ENCODE measurements around the gene PCSK7.
"Not testable (repeated sequence)": the region's sequence is repeated elsewhere in the genome, so short reads cannot be mapped to it uniquely, and the experiment has no call there.

Gene PCSK7

DNA sequence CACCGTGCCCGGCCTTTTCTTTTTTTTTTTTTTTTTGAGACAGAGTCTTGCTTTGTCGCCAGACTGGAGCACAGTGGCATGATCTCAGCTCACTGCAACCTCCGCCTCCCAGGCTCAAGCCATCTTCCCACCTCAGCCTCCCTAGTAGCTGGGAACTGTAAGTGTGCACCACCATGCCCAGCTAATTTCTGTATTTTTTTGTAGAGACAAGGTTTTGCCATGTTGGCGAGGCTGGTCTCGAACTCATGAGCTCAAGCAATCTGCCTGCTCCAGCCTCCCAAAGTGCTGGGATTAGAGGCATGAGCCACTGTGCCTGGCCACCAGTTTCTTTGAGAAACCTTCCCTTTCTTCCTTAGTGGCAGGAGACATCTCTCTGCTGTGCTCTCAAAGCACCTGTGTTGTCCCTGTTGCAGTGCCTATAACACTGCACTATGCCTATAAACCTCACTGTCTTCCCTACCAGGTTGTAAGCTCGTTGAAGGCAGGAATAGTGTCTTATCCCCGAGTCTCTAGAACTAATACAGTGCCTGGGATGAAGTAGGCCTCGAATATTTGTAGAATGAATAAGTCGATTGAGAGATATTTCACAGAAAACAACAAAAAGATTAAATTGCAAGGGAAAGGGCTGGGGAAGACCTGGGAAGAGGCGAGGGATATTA lies 19.0 kb downstream of the PCSK7 start:
- no peaks in the 10 kb centered on the region for H3K9me3 ChIP-seq (ENCODE audit: control insufficient read depth in 1 of 2, low read length in 2 of 2)
- no peak overlapping the region for H3K4me3 ChIP-seq (ENCODE audit: low read depth in 1 of 2, low read length in 2 of 2)
- H3K36me3 ChIP-seq (ENCODE audit: control insufficient read depth in 1 of 2, insufficient read depth in 2 of 2, low read length in 2 of 2) = peaks cover 15 to 26% of the 10 kb centered on the region in 2 donors
- no peaks in the 10 kb centered on the region for H3K27me3 ChIP-seq (ENCODE audit: low read depth, low read length)
- no peak overlapping the region for H3K27ac ChIP-seq (ENCODE audit: low read length)
- H3K4me1 ChIP-seq (ENCODE audit: control insufficient read depth in 1 of 2, insufficient read depth in 2 of 2, low read length in 2 of 2) = peaks cover 0 to 4% of the 10 kb centered on the region in 2 donors

DNA sequence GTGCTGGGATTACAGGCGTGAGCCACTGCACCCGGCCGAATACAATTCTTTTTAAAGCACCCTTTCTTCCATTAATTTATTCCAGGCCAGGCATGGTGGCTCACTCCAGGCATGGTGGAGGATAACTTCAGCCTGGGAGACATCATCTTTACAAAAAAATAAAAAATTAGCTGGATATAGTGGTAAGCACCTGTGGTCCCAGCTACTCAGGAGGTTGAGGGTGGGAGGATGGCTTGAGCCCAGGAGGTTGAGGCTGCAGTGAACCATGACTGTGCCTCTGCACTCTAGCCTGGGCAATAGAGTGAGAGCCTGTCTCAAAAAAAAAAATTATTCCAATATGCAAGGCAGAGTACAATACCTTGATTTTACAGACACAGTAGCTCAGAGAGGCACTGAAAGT lies 21.3 kb downstream of the PCSK7 start:
- no peak overlapping the region for H3K4me3 ChIP-seq (ENCODE audit: low read depth in 1 of 2, low read length in 2 of 2)
- peaks cover 9 to 14% of the 10 kb centered on the region in 2 donors for H3K36me3 ChIP-seq (ENCODE audit: control insufficient read depth in 1 of 2, insufficient read depth in 2 of 2, low read length in 2 of 2)
- H3K9me3 ChIP-seq (ENCODE audit: control insufficient read depth in 1 of 2, low read length in 2 of 2) = no peaks in the 10 kb centered on the region
- no peaks in the 10 kb centered on the region for H3K4me1 ChIP-seq (ENCODE audit: control insufficient read depth in 1 of 2, insufficient read depth in 2 of 2, low read length in 2 of 2)
- no peaks in the 10 kb centered on the region for H3K27me3 ChIP-seq (ENCODE audit: low read depth, low read length)
- no peak overlapping the region for H3K27ac ChIP-seq (ENCODE audit: low read length)

DNA sequence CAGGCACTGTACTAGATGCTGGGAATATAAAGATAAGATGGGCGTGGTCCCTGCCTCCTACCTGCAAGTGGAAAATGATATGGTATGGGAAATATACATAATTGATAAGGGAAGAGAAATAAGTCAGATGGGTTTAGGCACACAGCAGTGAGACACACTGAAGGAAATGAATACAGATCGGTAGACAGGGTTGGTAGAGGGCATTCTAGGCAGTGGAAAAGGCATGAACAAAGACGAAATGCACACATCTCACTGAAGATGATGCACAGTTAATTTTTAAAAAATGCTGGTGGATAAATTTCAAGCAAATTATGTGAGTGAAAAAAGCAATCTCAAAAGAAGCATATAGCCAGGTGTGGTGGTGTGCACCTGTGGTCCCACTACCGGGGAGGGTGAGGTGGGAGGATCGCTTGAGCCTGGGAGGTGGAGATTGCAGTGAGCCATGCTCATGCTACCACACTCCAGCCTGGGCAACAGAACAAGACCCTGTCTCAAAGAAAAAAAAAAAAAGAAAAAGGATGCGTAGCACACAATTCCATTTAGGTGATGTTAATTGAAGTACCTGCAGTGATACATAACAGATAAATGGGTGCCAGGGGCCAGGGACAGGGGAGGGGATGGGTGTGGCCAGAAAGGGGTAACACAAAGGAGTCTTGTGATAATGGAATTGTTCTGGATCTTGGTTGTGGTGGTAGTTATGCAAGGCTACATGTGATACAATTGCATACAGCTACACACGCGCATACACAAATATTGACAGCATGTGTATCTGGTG lies 22.3 kb downstream of the PCSK7 start:
- not testable (repeated sequence) for H3K27ac ChIP-seq (ENCODE audit: low read length); H3K4me1 ChIP-seq (ENCODE audit: control insufficient read depth in 1 of 2, insufficient read depth in 2 of 2, low read length in 2 of 2); H3K9me3 ChIP-seq (ENCODE audit: control insufficient read depth in 1 of 2, low read length in 2 of 2); H3K4me3 ChIP-seq (ENCODE audit: low read depth in 1 of 2, low read length in 2 of 2); H3K27me3 ChIP-seq (ENCODE audit: low read depth, low read length)
- H3K36me3 ChIP-seq (ENCODE audit: control insufficient read depth in 1 of 2, insufficient read depth in 2 of 2, low read length in 2 of 2) = peaks cover 15 to 21% of the 10 kb centered on the region in 2 donors

DNA sequence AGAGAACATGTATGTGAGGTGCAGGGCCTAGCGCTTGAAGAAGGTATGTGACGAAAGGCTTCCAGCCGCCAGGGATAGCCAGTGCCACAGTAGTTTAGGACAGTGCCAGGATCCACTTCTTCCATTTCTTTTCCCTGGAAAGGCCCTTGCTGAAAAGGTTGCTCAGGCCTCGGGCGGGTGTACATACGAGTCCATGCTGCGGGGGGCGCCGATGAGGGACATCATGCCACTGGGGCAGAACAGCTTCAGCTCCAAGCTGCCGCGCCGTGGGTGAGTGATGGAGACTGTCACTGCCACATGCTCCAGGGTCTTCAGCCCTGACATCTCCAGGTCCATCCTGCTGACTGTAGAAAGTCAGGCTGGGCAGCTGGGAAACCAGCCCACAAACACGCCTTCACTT lies 23.2 kb downstream of the PCSK7 start:
- not testable (repeated sequence) for H3K9me3 ChIP-seq (ENCODE audit: control insufficient read depth in 1 of 2, low read length in 2 of 2); H3K27me3 ChIP-seq (ENCODE audit: low read depth, low read length); H3K27ac ChIP-seq (ENCODE audit: low read length); H3K4me3 ChIP-seq (ENCODE audit: low read depth in 1 of 2, low read length in 2 of 2)
- H3K36me3 ChIP-seq (ENCODE audit: control insufficient read depth in 1 of 2, insufficient read depth in 2 of 2, low read length in 2 of 2) = peaks cover 18 to 25% of the 10 kb centered on the region in 2 donors
- peaks cover 0 to 18% of the 10 kb centered on the region in 2 donors for H3K4me1 ChIP-seq (ENCODE audit: control insufficient read depth in 1 of 2, insufficient read depth in 2 of 2, low read length in 2 of 2)

DNA sequence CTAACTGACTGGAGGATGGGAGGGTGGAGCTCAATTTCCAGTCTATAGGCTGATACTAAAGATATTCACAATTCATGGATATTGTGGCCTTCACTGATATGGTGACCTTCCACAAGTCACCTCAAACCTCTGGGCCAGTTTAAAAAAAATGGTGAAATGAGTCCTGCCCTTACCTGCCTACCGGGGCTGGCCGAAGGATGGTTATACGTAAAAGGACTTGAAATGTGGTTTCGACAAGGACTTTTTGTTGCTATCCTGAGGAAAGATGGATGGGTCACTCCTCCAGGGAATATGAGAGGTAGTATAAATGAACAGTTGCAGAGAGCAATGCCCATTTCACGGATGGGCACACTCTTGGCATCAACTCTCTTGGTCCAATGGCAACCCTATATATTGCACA lies 24.4 kb downstream of the PCSK7 start:
- not testable (repeated sequence) for H3K27ac ChIP-seq (ENCODE audit: low read length); H3K27me3 ChIP-seq (ENCODE audit: low read depth, low read length); H3K9me3 ChIP-seq (ENCODE audit: control insufficient read depth in 1 of 2, low read length in 2 of 2); H3K4me3 ChIP-seq (ENCODE audit: low read depth in 1 of 2, low read length in 2 of 2)
- peaks cover 0 to 26% of the 10 kb centered on the region in 2 donors for H3K4me1 ChIP-seq (ENCODE audit: control insufficient read depth in 1 of 2, insufficient read depth in 2 of 2, low read length in 2 of 2)
- peaks cover 25 to 27% of the 10 kb centered on the region in 2 donors for H3K36me3 ChIP-seq (ENCODE audit: control insufficient read depth in 1 of 2, insufficient read depth in 2 of 2, low read length in 2 of 2)

DNA sequence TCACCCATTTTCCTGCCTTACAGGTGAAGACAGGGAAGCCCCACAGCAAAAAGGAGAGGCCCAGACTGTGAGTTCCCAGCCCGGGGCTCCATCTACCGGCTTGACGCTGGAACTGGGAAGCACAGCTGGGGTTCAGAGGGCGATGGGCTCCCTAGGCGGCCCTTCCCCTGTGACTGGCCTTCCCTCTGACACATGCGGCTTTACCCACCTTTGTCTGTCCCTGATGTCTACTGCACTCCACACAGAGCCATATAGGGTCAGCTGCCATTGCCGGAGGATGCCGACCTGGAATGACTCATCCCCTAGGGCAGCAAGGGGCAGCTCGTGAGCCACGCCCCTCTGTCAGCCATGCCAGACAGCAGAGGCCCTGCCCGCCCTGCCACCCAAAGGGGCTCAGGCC lies 25.0 kb downstream of the PCSK7 start:
- not testable (repeated sequence) for H3K27me3 ChIP-seq (ENCODE audit: low read depth, low read length); H3K9me3 ChIP-seq (ENCODE audit: control insufficient read depth in 1 of 2, low read length in 2 of 2); H3K4me3 ChIP-seq (ENCODE audit: low read depth in 1 of 2, low read length in 2 of 2); H3K27ac ChIP-seq (ENCODE audit: low read length)
- H3K36me3 ChIP-seq (ENCODE audit: control insufficient read depth in 1 of 2, insufficient read depth in 2 of 2, low read length in 2 of 2) = peaks cover 26 to 27% of the 10 kb centered on the region in 2 donors
- H3K4me1 ChIP-seq (ENCODE audit: control insufficient read depth in 1 of 2, insufficient read depth in 2 of 2, low read length in 2 of 2) = peaks cover 0 to 26% of the 10 kb centered on the region in 2 donors

DNA sequence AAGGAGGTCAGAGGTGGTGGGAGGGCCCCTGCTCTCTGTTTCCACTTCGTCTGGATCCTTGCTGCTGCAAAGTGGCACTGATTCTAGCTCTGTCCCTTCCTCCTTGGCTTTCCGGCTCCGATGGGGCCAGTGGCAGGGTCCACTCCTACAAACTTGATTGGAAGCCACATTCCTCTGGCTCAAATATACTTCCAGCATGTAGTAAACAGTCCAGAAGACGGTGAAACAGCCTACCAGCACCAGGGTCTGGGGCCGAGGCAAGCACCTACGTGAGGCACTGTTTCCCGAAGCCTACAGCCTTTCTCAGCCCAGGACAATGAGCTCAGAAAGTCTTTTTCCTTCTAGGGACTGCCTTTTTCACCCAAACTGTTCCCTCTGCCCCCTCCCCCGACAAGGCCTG lies 25.8 kb downstream of the PCSK7 start:
- H3K4me1 ChIP-seq (ENCODE audit: control insufficient read depth in 1 of 2, insufficient read depth in 2 of 2, low read length in 2 of 2) = peaks cover 0 to 26% of the 10 kb centered on the region in 2 donors
- not testable (repeated sequence) for H3K4me3 ChIP-seq (ENCODE audit: low read depth in 1 of 2, low read length in 2 of 2); H3K27ac ChIP-seq (ENCODE audit: low read length); H3K27me3 ChIP-seq (ENCODE audit: low read depth, low read length); H3K9me3 ChIP-seq (ENCODE audit: control insufficient read depth in 1 of 2, low read length in 2 of 2)
- peaks cover 27 to 30% of the 10 kb centered on the region in 2 donors for H3K36me3 ChIP-seq (ENCODE audit: control insufficient read depth in 1 of 2, insufficient read depth in 2 of 2, low read length in 2 of 2)

DNA sequence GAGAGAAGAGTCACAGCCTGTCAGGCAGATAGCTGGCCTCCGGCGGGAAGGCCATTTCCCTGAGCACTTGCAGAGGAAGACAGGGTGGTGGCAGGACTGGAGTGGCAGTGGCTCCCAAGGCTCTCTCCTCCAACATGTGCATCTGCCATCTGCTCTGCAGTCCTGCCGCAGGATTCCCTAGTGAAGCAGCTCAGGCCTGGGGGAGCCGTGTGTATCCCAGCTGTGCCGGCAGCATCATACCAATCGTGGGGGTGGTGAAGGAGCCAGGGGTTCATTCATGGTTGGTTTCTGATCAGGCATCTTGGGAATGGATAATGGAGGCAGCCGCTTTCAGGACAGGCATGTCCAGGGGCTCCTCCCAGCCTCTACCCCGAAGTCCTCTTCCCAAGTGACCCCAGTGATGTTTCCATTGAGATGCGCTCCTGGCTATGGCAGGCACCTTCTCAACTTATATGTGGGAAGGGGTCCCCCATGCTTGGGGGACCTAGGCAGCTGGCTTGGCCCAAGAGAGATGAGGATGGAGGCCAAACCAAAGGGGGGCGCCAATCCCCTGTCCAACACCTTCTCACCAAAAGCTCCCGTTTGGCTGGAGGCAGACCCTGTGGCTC lies 26.6 kb downstream of the PCSK7 start:
- H3K4me3 ChIP-seq (ENCODE audit: low read depth in 1 of 2, low read length in 2 of 2) = peak overlapping the region in 1 of 2 donors; percentile 43
- H3K27ac ChIP-seq (ENCODE audit: low read length) = peak overlapping the region; percentile 69

DNA sequence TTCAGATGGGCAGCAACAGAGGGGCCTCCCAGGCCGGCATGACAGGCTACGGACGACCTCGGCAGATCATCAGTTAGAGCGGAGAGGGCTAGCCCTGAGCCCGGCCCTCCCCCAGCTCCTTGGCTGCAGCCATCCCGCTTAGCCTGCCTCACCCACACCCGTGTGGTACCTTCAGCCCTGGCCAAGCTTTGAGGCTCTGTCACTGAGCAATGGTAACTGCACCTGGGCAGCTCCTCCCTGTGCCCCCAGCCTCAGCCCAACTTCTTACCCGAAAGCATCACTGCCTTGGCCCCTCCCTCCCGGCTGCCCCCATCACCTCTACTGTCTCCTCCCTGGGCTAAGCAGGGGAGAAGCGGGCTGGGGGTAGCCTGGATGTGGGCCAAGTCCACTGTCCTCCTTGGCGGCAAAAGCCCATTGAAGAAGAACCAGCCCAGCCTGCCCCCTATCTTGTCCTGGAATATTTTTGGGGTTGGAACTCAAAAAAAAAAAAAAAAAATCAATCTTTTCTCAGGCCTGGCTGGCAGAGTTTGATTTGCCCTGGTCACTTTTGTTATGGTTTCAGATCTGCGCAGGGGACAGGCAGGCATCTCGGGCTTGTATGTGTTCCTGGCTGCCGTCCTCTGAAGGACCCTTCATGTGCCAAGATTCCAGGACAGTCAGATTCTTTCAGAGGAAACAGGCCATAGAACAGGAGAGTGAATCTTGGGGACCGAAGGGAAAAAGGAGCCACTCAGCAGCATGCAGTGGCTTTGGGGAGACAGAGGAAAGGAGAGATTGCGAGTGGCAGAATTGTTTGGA lies 27.4 kb downstream of the PCSK7 start:
- no peaks in the 10 kb centered on the region for H3K27me3 ChIP-seq (ENCODE audit: low read depth, low read length)
- peaks cover 0 to 26% of the 10 kb centered on the region in 2 donors for H3K4me1 ChIP-seq (ENCODE audit: control insufficient read depth in 1 of 2, insufficient read depth in 2 of 2, low read length in 2 of 2)
- H3K36me3 ChIP-seq (ENCODE audit: control insufficient read depth in 1 of 2, insufficient read depth in 2 of 2, low read length in 2 of 2) = peaks cover 27 to 30% of the 10 kb centered on the region in 2 donors
- H3K9me3 ChIP-seq (ENCODE audit: control insufficient read depth in 1 of 2, low read length in 2 of 2) = no peaks in the 10 kb centered on the region
- H3K4me3 ChIP-seq (ENCODE audit: low read depth in 1 of 2, low read length in 2 of 2) = peak overlapping the region; percentile 88 to 90
- peak overlapping the region; percentile 69 for H3K27ac ChIP-seq (ENCODE audit: low read length)

More for the DNA sequence above, 26.6 kb downstream of the PCSK7 start:
- Histone ChIP-seq H3K4me1 (ENCODE audit: control insufficient read depth in 1 of 2, insufficient read depth in 2 of 2, low read length in 2 of 2) (peaks cover 0 to 26% of the 10 kb centered on the region in 2 donors), H3K27me3 (ENCODE audit: low read depth, low read length) (no peaks in the 10 kb centered on the region), H3K36me3 (ENCODE audit: control insufficient read depth in 1 of 2, insufficient read depth in 2 of 2, low read length in 2 of 2) (peaks cover 27 to 30% of the 10 kb centered on the region in 2 donors), H3K9me3 (ENCODE audit: control insufficient read depth in 1 of 2, low read length in 2 of 2) (no peaks in the 10 kb centered on the region)

DNA sequence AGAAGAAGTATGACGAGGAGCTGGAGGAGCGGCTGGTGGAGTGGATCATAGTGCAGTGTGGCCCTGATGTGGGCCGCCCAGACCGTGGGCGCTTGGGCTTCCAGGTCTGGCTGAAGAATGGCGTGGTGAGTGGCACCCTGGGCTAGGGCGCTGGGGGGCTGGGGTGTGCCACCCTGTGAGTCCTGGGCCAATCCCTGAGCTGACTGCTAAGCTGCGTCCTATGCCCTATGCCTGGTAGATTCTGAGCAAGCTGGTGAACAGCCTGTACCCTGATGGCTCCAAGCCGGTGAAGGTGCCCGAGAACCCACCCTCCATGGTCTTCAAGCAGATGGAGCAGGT lies 28.8 kb downstream of the PCSK7 start:
- no peaks in the 10 kb centered on the region for H3K27me3 ChIP-seq (ENCODE audit: low read depth, low read length)
- peaks cover 7 to 33% of the 10 kb centered on the region in 2 donors for H3K4me1 ChIP-seq (ENCODE audit: control insufficient read depth in 1 of 2, insufficient read depth in 2 of 2, low read length in 2 of 2)
- H3K9me3 ChIP-seq (ENCODE audit: control insufficient read depth in 1 of 2, low read length in 2 of 2) = no peaks in the 10 kb centered on the region
- peak overlapping the region; percentile 32 for H3K27ac ChIP-seq (ENCODE audit: low read length)
- peaks cover 27 to 30% of the 10 kb centered on the region in 2 donors for H3K36me3 ChIP-seq (ENCODE audit: control insufficient read depth in 1 of 2, insufficient read depth in 2 of 2, low read length in 2 of 2)
- peak overlapping the region; percentile 88 to 90 for H3K4me3 ChIP-seq (ENCODE audit: low read depth in 1 of 2, low read length in 2 of 2)
